T-cell (primary cell): ENCODE results near the gene HSF5. TPM values are rescaled to one million over a fixed set of nuclear protein-coding genes. Genes with fewer than 3 reads are reported as not detected.
A peak's percentile ranks its signal among the peaks of the same experiment; 100 is the strongest.

Experiments used
- ATAC-seq, 4 experiments: fragments of 200-7000 bp in 3 of 4; fragments of 150-1000 bp in 1 of 4; cut with Tn5 transposase; replicated peaks in 1 of 4; 1 replicate in 3 of 4; 2 replicates in 1 of 4; pipeline ENCODE4 v1.10.0; 2021; ENCODE audit warnings: moderate library complexity in 3 of 4, mild to moderate bottlenecking in 2 of 4, moderate number of reproducible peaks in 1 of 4
- CTCF ChIA-PET, 2 donors: fragments of 300-600 bp; sonication (Branson Sonifier 250); formaldehyde crosslinking; loops; one replicate each; lab custom pipeline; 2022; ENCODE audit warnings: antibody characterized with exemption in 2 of 2; lab: Charles Lee
- POLR2A ChIA-PET, 2 donors: fragments of 300-600 bp; sonication (Branson Sonifier 250); formaldehyde crosslinking; loops; one replicate each; lab custom pipeline; 2022; ENCODE audit warnings: antibody characterized with exemption in 2 of 2; lab: Charles Lee
- DNase-seq, 35 experiments: peaks; one replicate each; pipeline versions ENCODE4 v3.0.0 to v3.0.0-alpha.2; 2013 to 2023
- H3K27ac ChIP-seq: one replicate; pipeline ENCODE4 v1.5.1; 2013; ENCODE audit warnings: low read length
- H3K27me3 ChIP-seq, 2 experiments: replicated peaks in 1 of 2; 1 replicate in 1 of 2; 2 replicates in 1 of 2; pipeline versions ENCODE4 v1.6.1 to v1.7.0; 2013; ENCODE audit warnings: low read length in 1 of 2, mixed read lengths in 1 of 2; ENCODE audit not compliant: control insufficient read depth in 2 of 2, insufficient read depth in 2 of 2; ENCODE audit errors: extremely low read depth in 1 of 2
- H3K36me3 ChIP-seq, 2 donors: 1 replicate in 1 of 2; 2 replicates in 1 of 2; pipeline versions ENCODE4 v1.6.1 to v1.7.0; 2013; ENCODE audit warnings: low read length in 1 of 2; ENCODE audit not compliant: control insufficient read depth in 2 of 2, insufficient read depth in 1 of 2; ENCODE audit errors: extremely low read depth in 1 of 2
- H3K4me1 ChIP-seq, 2 experiments: 1 replicate in 1 of 2; 2 replicates in 1 of 2; pipeline versions ENCODE4 v1.6.1 to v1.7.0; 2013; ENCODE audit warnings: low read length in 2 of 2, mixed read lengths in 1 of 2; ENCODE audit not compliant: insufficient read depth in 2 of 2, control insufficient read depth in 1 of 2; ENCODE audit errors: extremely low read depth in 1 of 2
- H3K4me3 ChIP-seq, 2 donors: 1 replicate in 1 of 2; 2 replicates in 1 of 2; pipeline versions ENCODE4 v1.5.1 to v1.7.0; 2013; ENCODE audit warnings: mild to moderate bottlenecking in 2 of 2, low read length in 1 of 2, moderate library complexity in 1 of 2; ENCODE audit not compliant: control insufficient read depth in 1 of 2; ENCODE audit errors: extremely low read depth in 1 of 2
- H3K9me3 ChIP-seq: 2 replicates; pipeline ENCODE4 v1.7.0; 2013
- H3K27ac Mint-ChIP-seq, 2 donors: one replicate each; pipeline ENCODE4 v1.8.0; 2020 to 2021; ENCODE audit warnings: mild to moderate bottlenecking in 2 of 2, mixed read lengths in 2 of 2
- H3K27me3 Mint-ChIP-seq, 2 donors: one replicate each; pipeline ENCODE4 v1.8.0; 2021 to 2022; ENCODE audit warnings: mixed read lengths in 2 of 2
- H3K36me3 Mint-ChIP-seq: one replicate; pipeline ENCODE4 v1.8.0; 2021; ENCODE audit warnings: mixed read lengths
- H3K4me1 Mint-ChIP-seq, 3 donors: one replicate each; pipeline ENCODE4 v1.8.0; 2020 to 2022; ENCODE audit warnings: mixed read lengths in 3 of 3, mild to moderate bottlenecking in 1 of 3
- H3K4me3 Mint-ChIP-seq, 3 donors: one replicate each; pipeline ENCODE4 v1.8.0; 2020 to 2022; ENCODE audit warnings: mild to moderate bottlenecking in 3 of 3, mixed read lengths in 3 of 3, moderate library complexity in 3 of 3
- H3K9me3 Mint-ChIP-seq, 3 donors: one replicate each; pipeline ENCODE4 v1.8.0; 2020 to 2022; ENCODE audit warnings: mixed read lengths in 3 of 3
- WGBS: methylation state at CpG from one replicate; pipeline ENCODE4 v1.1.5; 2013; ENCODE audit warnings: missing lambda C conversion rate; ENCODE audit not compliant: insufficient coverage; 5-methylcytosine and 5-hydroxymethylcytosine counted together
- total RNA-seq, 35 experiments: library from RNA in 6 of 35; stranded (reverse) in 6 of 35; fragments of 120-200 nt in 1 of 35; gene quantifications; one replicate each; pipeline versions ENCODE4 v1.2.1 to v1.2.4 and lab custom pipeline; 2013 to 2026

The HSF5 gene
- total RNA-seq, 5 donors from 2014 or later (not counting 1 experiment from before 2014, with no cell fraction given), result 1.7 to 2.8 (median 2.5) TPM

- H3K9me3 ChIP-seq, result no peaks in the 10 kb centered on the region
- H3K27me3 ChIP-seq, result no peaks in the 10 kb centered on the region
- POLR2A ChIA-PET, result no interaction called here
- Mint-ChIP-seq H3K9me3 (no peaks in the 10 kb centered on the region), H3K4me3 (no peak overlapping the region), H3K36me3 (no peaks in the 10 kb centered on the region), H3K27me3 (no peaks in the 10 kb centered on the region), H3K27ac (no peak overlapping the region), H3K4me1 (peaks cover 14 to 25% (median 19%) of the 10 kb centered on the region in 3 donors)
- no peaks in the 10 kb centered on the region for H3K36me3 ChIP-seq
- H3K27ac ChIP-seq, result no peak overlapping the region
- CTCF ChIA-PET, result no interaction called here
- DNase-seq (no peak), ATAC-seq (no peak)
- H3K4me3 ChIP-seq, result no peak overlapping the region
- H3K4me1 ChIP-seq, result peaks cover 9 to 11% of the 10 kb centered on the region in 2 experiments
- WGBS, result 75% methylated on average over 1 of the region's 3 CpGs
Measured at GRCh38 chr17:58386708-58387107, 101.5 kb downstream of the HSF5 start.

GRCh38 chr17:58385359-58385899, 102.8 kb downstream of the HSF5 start:
- H3K4me3 ChIP-seq, result no peak overlapping the region
- 67% methylated on average over 1 of the region's 4 CpGs for WGBS
- CTCF ChIA-PET, result no interaction called here
- no peaks in the 10 kb centered on the region for H3K36me3 ChIP-seq
- Mint-ChIP-seq H3K9me3 (no peaks in the 10 kb centered on the region), H3K36me3 (no peaks in the 10 kb centered on the region), H3K27ac (no peak overlapping the region), H3K27me3 (no peaks in the 10 kb centered on the region), H3K4me3 (no peak overlapping the region), H3K4me1 (peaks cover 20 to 33% (median 31%) of the 10 kb centered on the region in 3 donors)
- POLR2A ChIA-PET, result no interaction called here
- no peak for ATAC-seq
- peaks cover 14 to 20% of the 10 kb centered on the region in 2 experiments for H3K4me1 ChIP-seq
- H3K27ac ChIP-seq, result no peak overlapping the region
- no peaks in the 10 kb centered on the region for H3K27me3 ChIP-seq
- H3K9me3 ChIP-seq, result no peaks in the 10 kb centered on the region
- no peak for DNase-seq

GRCh38 chr17:58384897-58385296, 103.3 kb downstream of the HSF5 start:
- H3K4me1 Mint-ChIP-seq, result peaks cover 25 to 38% (median 33%) of the 10 kb centered on the region in 3 donors
- Histone ChIP-seq H3K9me3 (no peaks in the 10 kb centered on the region), H3K4me3 (no peak overlapping the region), H3K36me3 (no peaks in the 10 kb centered on the region), H3K4me1 (peaks cover 19 to 25% of the 10 kb centered on the region in 2 experiments), H3K27me3 (no peaks in the 10 kb centered on the region), H3K27ac (no peak overlapping the region)
- ChIA-PET POLR2A (no interaction called here), CTCF (interaction anchor here in 1 of 2 donors (0.7 kb wide), 1 partner anchor 33 kb away, joined by 3 read pairs; the partner anchor contains the start of gene RNF43)
- H3K27me3 Mint-ChIP-seq, result no peaks in the 10 kb centered on the region
- no peak overlapping the region for H3K27ac Mint-ChIP-seq
- 100% methylated on average over 2 of the region's 3 CpGs for WGBS
- DNase-seq (no peak), ATAC-seq (no peak)
- H3K4me3 Mint-ChIP-seq, result no peak overlapping the region
- H3K36me3 Mint-ChIP-seq, result no peaks in the 10 kb centered on the region
- no peaks in the 10 kb centered on the region for H3K9me3 Mint-ChIP-seq

GRCh38 chr17:58383892-58384462, 104.2 kb downstream of the HSF5 start:
- CTCF ChIA-PET, result interaction anchor here in 1 of 2 donors (0.5 to 0.7 kb wide), 2 partner anchors 34 to 281 kb away, joined by 3 read pairs; partner anchors contain the start of gene RNF43
- Histone ChIP-seq H3K36me3 (no peaks in the 10 kb centered on the region), H3K9me3 (no peaks in the 10 kb centered on the region), H3K27ac (no peak overlapping the region), H3K27me3 (no peaks in the 10 kb centered on the region), H3K4me3 (no peak overlapping the region), H3K4me1 (peaks cover 28 to 31% of the 10 kb centered on the region in 2 experiments)
- 100% methylated on average over 2 of the region's 4 CpGs for WGBS
- Mint-ChIP-seq H3K36me3 (no peaks in the 10 kb centered on the region), H3K4me3 (no peak overlapping the region), H3K27ac (peak overlapping the region in 1 of 2 donors; percentile 11), H3K4me1 (peaks cover 34 to 47% (median 42%) of the 10 kb centered on the region in 3 donors), H3K27me3 (no peaks in the 10 kb centered on the region), H3K9me3 (no peaks in the 10 kb centered on the region)
- POLR2A ChIA-PET, result no interaction called here
- DNase-seq, result no peak
- ATAC-seq, result no peak

- CTCF ChIA-PET, result interaction anchor here in 1 of 2 donors (1.0 to 2.4 kb wide), 3 partner anchors 32 to 65 kb away, joined by 3 to 7 read pairs (median 4); no protein-coding TSS in a partner anchor
- peaks cover 41 to 54% (median 51%) of the 10 kb centered on the region in 3 donors for H3K4me1 Mint-ChIP-seq
Measured at GRCh38 chr17:58382872-58383242, 105.4 kb downstream of the HSF5 start.

GRCh38 chr17:58382108-58382871, 105.9 kb downstream of the HSF5 start:
- peak; percentile 65 to 72 (median 70) for ATAC-seq
- H3K27me3 Mint-ChIP-seq, result no peaks in the 10 kb centered on the region
- peaks cover 45 to 56% (median 55%) of the 10 kb centered on the region in 3 donors for H3K4me1 Mint-ChIP-seq
- ChIA-PET CTCF (interaction anchor here (0.5 to 2.4 kb wide), 5 partner anchors 33 to 564 kb away, joined by 3 to 7 read pairs (median 4); no protein-coding TSS in a partner anchor), POLR2A (interaction anchor here (0.5 to 1.4 kb wide), 2 partner anchors 27 to 1121 kb away, joined by 3 to 5 read pairs; no protein-coding TSS in a partner anchor)
- H3K9me3 Mint-ChIP-seq, result no peaks in the 10 kb centered on the region
- no peaks in the 10 kb centered on the region for H3K9me3 ChIP-seq
- peak in 1 of 35 experiments; percentile 17 for DNase-seq
- H3K4me3 ChIP-seq, result no peak overlapping the region
- peak overlapping the region; percentile 81 to 83 for H3K27ac Mint-ChIP-seq
- H3K4me3 Mint-ChIP-seq, result peak overlapping the region in 2 of 3 donors; percentile 0 to 5
- H3K4me1 ChIP-seq, result peaks cover 37 to 38% of the 10 kb centered on the region in 2 experiments
- WGBS, result 49% methylated on average over 3 of the region's 4 CpGs
- no peaks in the 10 kb centered on the region for H3K27me3 ChIP-seq
- H3K36me3 Mint-ChIP-seq, result no peaks in the 10 kb centered on the region
- H3K36me3 ChIP-seq, result no peaks in the 10 kb centered on the region
- peak overlapping the region; percentile 40 for H3K27ac ChIP-seq

More at GRCh38 chr17:58382872-58383242, 105.4 kb downstream of the HSF5 start:
- peak overlapping the region; percentile 40 for H3K27ac ChIP-seq
- H3K9me3 ChIP-seq, result no peaks in the 10 kb centered on the region
- no CpG with 5 or more reads among the region's 1 CpG for WGBS
- H3K9me3 Mint-ChIP-seq, result no peaks in the 10 kb centered on the region
- H3K27me3 ChIP-seq, result no peaks in the 10 kb centered on the region
- no peak overlapping the region for H3K4me3 ChIP-seq
- H3K27ac Mint-ChIP-seq, result peak overlapping the region; percentile 81 to 83
- peaks cover 34 to 38% of the 10 kb centered on the region in 2 experiments for H3K4me1 ChIP-seq
- ATAC-seq, result no peak
- no peaks in the 10 kb centered on the region for H3K27me3 Mint-ChIP-seq
- no peaks in the 10 kb centered on the region for H3K36me3 ChIP-seq
- H3K36me3 Mint-ChIP-seq, result no peaks in the 10 kb centered on the region
- no peak for DNase-seq
- peak overlapping the region in 1 of 3 donors; percentile 5 for H3K4me3 Mint-ChIP-seq
- POLR2A ChIA-PET, result interaction anchor here in 1 of 2 donors (0.5 kb wide), 1 partner anchor 1122 kb away, joined by 5 read pairs; no protein-coding TSS in a partner anchor
